Esophagus squamous epithelium (tissue), 5 donors: ENCODE data around the gene RSPO3. TPM values are rescaled to one million over a fixed set of nuclear protein-coding genes. Genes with fewer than 3 reads are reported as not detected.

Source experiments
- DNase-seq: peaks from one replicate; lab custom pipeline; 2025; lab: John Stamatoyannopoulos, UW
- H3K27ac ChIP-seq, 4 donors: fragments of 200-600 bp; sonication (generic); one replicate each; pipeline ENCODE4 v1.5.1; 2016 to 2019; ENCODE audit warnings: mild to moderate bottlenecking in 1 of 4
- H3K27me3 ChIP-seq, 4 donors: fragments of 200-600 bp; sonication (generic); 1 replicate in 3 of 4; 2 replicates in 1 of 4; pipeline versions ENCODE4 v1.5.1 to v1.6.0; 2017 to 2021; ENCODE audit warnings: antibody characterized with exemption in 1 of 4
- H3K36me3 ChIP-seq, 3 donors: fragments of 200-600 bp; sonication (generic); one replicate each; pipeline ENCODE4 v1.5.1; 2016 to 2019
- H3K4me1 ChIP-seq, 3 donors: fragments of 200-600 bp; sonication (generic); one replicate each; pipeline ENCODE4 v1.5.1; 2017 to 2019
- H3K4me3 ChIP-seq, 4 donors: fragments of 200-600 bp; sonication (generic); 1 replicate in 3 of 4; 2 replicates in 1 of 4; pipeline ENCODE4 v1.5.1; 2016 to 2019; ENCODE audit warnings: mild to moderate bottlenecking in 2 of 4, moderate library complexity in 1 of 4
- H3K9me3 ChIP-seq, 3 donors: fragments of 200-600 bp; sonication (generic); one replicate each; pipeline ENCODE4 v1.5.1; 2016 to 2019
- POLR2A ChIP-seq, 4 donors: fragments of 450-650 bp; IDR thresholded peaks; one replicate each; pipeline ENCODE4 v1.6.1; 2017; ENCODE audit warnings: antibody characterized with exemption in 4 of 4, mild to moderate bottlenecking in 4 of 4, moderate library complexity in 3 of 4
- WGBS, 2 donors: methylation state at CpG; one replicate each; pipeline ENCODE4 v1.1.5; 2018; 5-methylcytosine and 5-hydroxymethylcytosine counted together
- intact Hi-C: fragments of 100-400 bp; cut with DNase I; formaldehyde crosslinking; loops from one replicate; pipeline ENCODE4 v1.15.0; 2022
- total RNA-seq, 4 donors: library from RNA; depleted of rRNA; stranded (reverse); fragments of >200 nt; gene quantifications; one replicate each; pipeline ENCODE4 v1.1.0, GENCODE V29; 2016
- TF ChIP-seq, protein P1 (sequence below), 6 experiments: fragments of 450-650 bp in 4 of 6; fragments of 200-600 bp in 2 of 6; sonication (generic) in 2 of 6; IDR thresholded peaks; one replicate each; pipeline ENCODE4 v1.5.1; 2016 to 2019; ENCODE audit warnings: antibody characterized with exemption in 6 of 6, mild to moderate bottlenecking in 4 of 6, moderate library complexity in 4 of 6
- donor health status: DM: yes; HTN: yes; CAD: no.

Gene RSPO3
- total RNA-seq, 4 donors from 2014 or later = 1.1 to 7.2 (median 4.3) TPM

DNA sequence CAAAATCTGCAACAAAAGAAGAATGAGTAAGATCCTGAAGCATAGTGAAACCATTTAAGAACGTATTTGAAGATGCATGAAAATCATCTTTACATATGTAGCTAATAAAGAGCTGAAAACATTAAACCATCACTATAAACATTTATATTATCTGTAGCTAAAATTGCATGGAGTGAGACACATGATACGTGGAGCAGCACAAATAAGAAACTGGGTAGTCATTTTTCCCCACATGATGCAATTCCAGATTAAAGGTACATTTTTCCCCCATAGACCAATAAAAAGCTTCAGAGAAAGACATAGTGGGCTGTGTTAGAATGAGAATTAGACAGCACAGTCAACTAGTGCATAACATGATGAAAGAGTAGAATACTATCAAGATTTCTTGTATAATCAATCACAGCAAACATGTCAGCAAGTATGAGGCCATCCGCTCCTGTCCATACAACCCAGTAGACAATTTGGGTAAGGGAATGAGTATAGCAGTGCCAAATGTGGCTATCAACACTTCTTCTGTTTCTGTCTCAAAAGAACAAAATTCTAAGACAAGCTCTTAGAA lies 67.0 kb downstream of the RSPO3 start:
- intact Hi-C loops = no loop called here
- no peak for DNase-seq

DNA sequence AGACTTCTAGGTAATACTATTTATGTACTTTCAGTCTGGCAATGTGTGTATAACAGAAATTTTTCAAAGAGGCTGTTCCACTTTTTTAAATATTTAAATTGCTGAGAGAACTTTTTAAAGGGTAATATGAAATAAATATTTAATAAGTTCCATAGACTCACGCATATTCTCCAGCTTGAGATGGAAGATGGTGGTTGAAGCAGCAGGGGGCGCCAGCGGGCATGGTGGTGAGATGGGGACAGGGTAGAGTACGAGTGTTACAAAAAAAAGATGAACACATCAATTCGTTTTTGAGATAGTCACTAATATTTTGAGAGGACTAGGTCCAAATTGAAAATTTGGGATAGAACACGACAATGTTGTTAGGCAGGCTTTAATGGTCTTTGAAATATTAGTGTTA lies 68.4 kb downstream of the RSPO3 start:
- no peaks in the 10 kb centered on the region for H3K9me3 ChIP-seq
- no peak for TF ChIP-seq POLR2A (IDR thresholded peaks at IDR 0.05)
- TF ChIP-seq, protein P1, sequence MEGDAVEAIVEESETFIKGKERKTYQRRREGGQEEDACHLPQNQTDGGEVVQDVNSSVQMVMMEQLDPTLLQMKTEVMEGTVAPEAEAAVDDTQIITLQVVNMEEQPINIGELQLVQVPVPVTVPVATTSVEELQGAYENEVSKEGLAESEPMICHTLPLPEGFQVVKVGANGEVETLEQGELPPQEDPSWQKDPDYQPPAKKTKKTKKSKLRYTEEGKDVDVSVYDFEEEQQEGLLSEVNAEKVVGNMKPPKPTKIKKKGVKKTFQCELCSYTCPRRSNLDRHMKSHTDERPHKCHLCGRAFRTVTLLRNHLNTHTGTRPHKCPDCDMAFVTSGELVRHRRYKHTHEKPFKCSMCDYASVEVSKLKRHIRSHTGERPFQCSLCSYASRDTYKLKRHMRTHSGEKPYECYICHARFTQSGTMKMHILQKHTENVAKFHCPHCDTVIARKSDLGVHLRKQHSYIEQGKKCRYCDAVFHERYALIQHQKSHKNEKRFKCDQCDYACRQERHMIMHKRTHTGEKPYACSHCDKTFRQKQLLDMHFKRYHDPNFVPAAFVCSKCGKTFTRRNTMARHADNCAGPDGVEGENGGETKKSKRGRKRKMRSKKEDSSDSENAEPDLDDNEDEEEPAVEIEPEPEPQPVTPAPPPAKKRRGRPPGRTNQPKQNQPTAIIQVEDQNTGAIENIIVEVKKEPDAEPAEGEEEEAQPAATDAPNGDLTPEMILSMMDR (IDR thresholded peaks at IDR 0.05) = peak in 4 of 6 experiments; percentile 23 to 50 (median 35)
- intact Hi-C loops = no loop called here
- no peaks in the 10 kb centered on the region for H3K36me3 ChIP-seq
- 35 to 44% methylated on average over 6 of the region's 6 CpGs for WGBS, 2 donors
- no peak overlapping the region for H3K27ac ChIP-seq
- H3K27me3 ChIP-seq = no peaks in the 10 kb centered on the region
- H3K4me1 ChIP-seq = no peaks in the 10 kb centered on the region
- no peak overlapping the region for H3K4me3 ChIP-seq
- peak; percentile 4 for DNase-seq

More for the DNA sequence above, 67.0 kb downstream of the RSPO3 start:
- no peaks in the 10 kb centered on the region for H3K27me3 ChIP-seq
- H3K27ac ChIP-seq = no peak overlapping the region
- no peak for TF ChIP-seq POLR2A (IDR thresholded peaks at IDR 0.05)
- TF ChIP-seq, protein P1 (IDR thresholded peaks at IDR 0.05) = no peak
- H3K9me3 ChIP-seq = no peaks in the 10 kb centered on the region
- 68 to 70% methylated on average over 3 of the region's 3 CpGs for WGBS, 2 donors
- H3K4me3 ChIP-seq = no peak overlapping the region
- H3K4me1 ChIP-seq = no peaks in the 10 kb centered on the region
- H3K36me3 ChIP-seq = no peaks in the 10 kb centered on the region

DNA sequence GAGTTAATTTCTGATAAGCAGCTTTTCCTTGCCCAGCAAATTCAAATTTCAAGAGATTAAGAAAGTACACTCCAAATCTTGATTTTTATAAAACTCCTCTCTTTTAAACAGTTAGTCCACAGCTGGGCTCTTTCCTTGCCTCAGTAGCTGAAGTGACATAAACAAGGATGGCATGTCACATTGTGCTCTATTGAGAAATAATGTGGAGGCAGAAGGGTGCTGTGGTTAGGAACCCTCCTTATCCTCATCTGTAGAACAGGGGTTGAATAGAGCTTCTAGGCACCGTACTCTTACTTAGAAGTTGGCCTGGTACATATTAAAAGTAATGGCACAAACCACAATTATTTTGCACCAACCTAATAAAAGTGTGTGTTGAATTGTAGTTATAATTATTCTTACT lies 70.3 kb downstream of the RSPO3 start:
- TF ChIP-seq, protein P1 (IDR thresholded peaks at IDR 0.05) = no peak
- Histone ChIP-seq H3K9me3 (no peaks in the 10 kb centered on the region), H3K4me3 (no peak overlapping the region), H3K27ac (no peak overlapping the region), H3K4me1 (no peaks in the 10 kb centered on the region), H3K27me3 (no peaks in the 10 kb centered on the region), H3K36me3 (no peaks in the 10 kb centered on the region)
- intact Hi-C loops = no loop called here
- 75 to 91% methylated on average over 1 of the region's 1 CpG for WGBS, 2 donors
- DNase-seq = no peak

DNA sequence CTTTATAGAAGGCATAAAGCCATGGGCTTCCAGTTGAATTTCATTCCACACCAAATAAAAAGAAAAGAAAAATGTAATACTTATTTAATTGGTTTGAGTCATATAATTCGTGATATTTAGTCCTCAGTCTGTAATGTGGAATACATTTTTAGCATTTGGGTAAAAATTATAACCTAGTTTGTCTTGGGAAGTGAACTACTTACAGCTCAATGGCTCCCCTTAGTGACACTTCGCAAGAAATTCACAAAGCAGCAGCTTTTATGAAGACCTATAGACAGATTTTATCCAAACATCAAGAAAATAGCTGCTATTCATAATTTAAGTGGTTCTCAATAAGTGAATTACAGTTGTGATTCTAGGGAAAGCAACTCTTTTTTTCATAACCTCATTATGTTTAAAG lies 72.1 kb downstream of the RSPO3 start:
- no peak overlapping the region for H3K27ac ChIP-seq
- no peak overlapping the region for H3K4me3 ChIP-seq
- H3K4me1 ChIP-seq = no peaks in the 10 kb centered on the region
- TF ChIP-seq POLR2A (IDR thresholded peaks at IDR 0.05) = no peak
- TF ChIP-seq, protein P1 (IDR thresholded peaks at IDR 0.05) = peak in 2 of 6 experiments; percentile 35 to 36
- WGBS, 2 donors = 19 to 38% methylated on average over 2 of the region's 2 CpGs
- intact Hi-C loops = no loop called here
- no peaks in the 10 kb centered on the region for H3K27me3 ChIP-seq
- H3K36me3 ChIP-seq = no peaks in the 10 kb centered on the region
- H3K9me3 ChIP-seq = no peaks in the 10 kb centered on the region
- no peak for DNase-seq

DNA sequence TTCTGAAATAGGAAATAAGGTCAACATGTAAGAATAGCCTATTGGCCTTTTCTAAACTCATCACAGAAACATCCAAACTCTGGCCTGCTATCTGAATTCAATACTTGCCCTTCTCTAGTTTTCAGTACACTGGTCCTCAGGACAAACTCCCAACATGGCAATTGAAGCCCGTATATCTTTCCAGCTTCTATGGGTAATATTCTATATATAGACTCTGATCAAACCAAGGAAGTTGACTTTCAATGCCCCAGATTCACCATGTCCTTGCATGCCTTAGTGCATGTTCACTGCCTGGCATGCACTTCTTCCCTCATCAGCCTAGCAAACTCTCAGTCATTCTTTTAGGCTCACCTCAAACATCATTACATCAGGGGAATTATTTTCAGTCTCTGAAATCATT lies 73.2 kb downstream of the RSPO3 start:
- TF ChIP-seq, protein P1 (IDR thresholded peaks at IDR 0.05) = no peak
- no peak for TF ChIP-seq POLR2A (IDR thresholded peaks at IDR 0.05)
- WGBS, 2 donors = 22 to 29% methylated on average over 1 of the region's 1 CpG
- no peak for DNase-seq
- intact Hi-C loops = no loop called here
- Histone ChIP-seq H3K27ac (no peak overlapping the region), H3K4me1 (no peaks in the 10 kb centered on the region), H3K36me3 (no peaks in the 10 kb centered on the region), H3K4me3 (no peak overlapping the region), H3K27me3 (no peaks in the 10 kb centered on the region), H3K9me3 (no peaks in the 10 kb centered on the region)
